Loucy (cell line): ENCODE measurements around the gene THAP4.

Source experiments
- CTCF ChIP-seq: fragments of 200-600 bp; sonication (generic); conservative IDR thresholded peaks from 2 replicates; pipeline ENCODE4 v1.5.1; 2014; ENCODE audit warnings: mild to moderate bottlenecking, antibody characterized with exemption, low read length
- EZH2phosphoT487 ChIP-seq: fragments of 200-600 bp; IDR thresholded peaks from 2 replicates; pipeline ENCODE4 v1.6.1; 2018; ENCODE audit warnings: antibody characterized with exemption, mild to moderate bottlenecking, moderate library complexity, borderline replicate concordance

GRCh38 chr2:241569831-241570281 lies 67.1 kb downstream of the THAP4 start:
- TF ChIP-seq CTCF: no peak
- no peak for TF ChIP-seq EZH2phosphoT487
